Endodermal cell (in vitro differentiated cells): Measurements from ENCODE around the gene RIMS1. TPM values are rescaled to one million over a fixed set of nuclear protein-coding genes. Genes with fewer than 3 reads are reported as not detected.

Experiments
- DNase-seq: peaks from one replicate; pipeline ENCODE4 v3.0.0-alpha.2; 2017
- H3K27ac ChIP-seq: 2 replicates; pipeline ENCODE4 v1.5.1; 2013; ENCODE audit warnings: mild to moderate bottlenecking, low read depth, low read length, moderate library complexity
- H3K27me3 ChIP-seq: 2 replicates; pipeline ENCODE4 v1.6.1; 2013; ENCODE audit warnings: mild to moderate bottlenecking, low read length, moderate library complexity; ENCODE audit not compliant: insufficient read depth, control insufficient read depth, poor library complexity, severe bottlenecking
- H3K36me3 ChIP-seq: 2 replicates; pipeline ENCODE4 v1.7.0; 2013; ENCODE audit warnings: mild to moderate bottlenecking, low read length, moderate library complexity; ENCODE audit not compliant: control insufficient read depth, insufficient read depth
- H3K4me1 ChIP-seq: one replicate; pipeline ENCODE4 v1.7.0; 2013; ENCODE audit warnings: low read length; ENCODE audit not compliant: control insufficient read depth, insufficient read depth
- H3K4me3 ChIP-seq: 2 replicates; pipeline ENCODE4 v1.5.1; 2013; ENCODE audit warnings: mild to moderate bottlenecking, low read length, moderate library complexity
- H3K9ac ChIP-seq: 2 replicates; pipeline ENCODE4 v1.6.1; 2013; ENCODE audit warnings: mild to moderate bottlenecking, low read length, moderate library complexity; ENCODE audit not compliant: poor library complexity, severe bottlenecking; ENCODE audit errors: extremely low read depth
- H3K9me3 ChIP-seq: 2 replicates; pipeline ENCODE4 v1.6.1; 2013; ENCODE audit warnings: mild to moderate bottlenecking, low read length, moderate library complexity; ENCODE audit not compliant: control insufficient read depth
- H3K27ac Mint-ChIP-seq: 2 replicates; pipeline ENCODE4 v1.8.0; 2020; ENCODE audit warnings: mixed read lengths
- H3K27me3 Mint-ChIP-seq: 2 replicates; pipeline ENCODE4 v1.8.0; 2021; ENCODE audit warnings: mild to moderate bottlenecking, mixed read lengths; ENCODE audit not compliant: insufficient read depth
- H3K36me3 Mint-ChIP-seq: 2 replicates; pipeline ENCODE4 v1.8.0; 2020; ENCODE audit warnings: low read depth, mixed read lengths
- H3K4me1 Mint-ChIP-seq: 2 replicates; pipeline ENCODE4 v1.8.0; 2020; ENCODE audit warnings: mixed read lengths
- H3K4me3 Mint-ChIP-seq: 2 replicates; pipeline ENCODE4 v1.8.0; 2020; ENCODE audit warnings: mild to moderate bottlenecking, moderate library complexity, mixed read lengths
- H3K9me3 Mint-ChIP-seq: 2 replicates; pipeline ENCODE4 v1.8.0; 2020; ENCODE audit warnings: mild to moderate bottlenecking, mixed read lengths
- WGBS, 2 experiments: methylation state at CpG; one replicate each; pipeline versions ENCODE4 v1.1.5 to v1.1.7; 2013; ENCODE audit warnings: missing lambda C conversion rate in 2 of 2, mixed read lengths in 1 of 2; ENCODE audit not compliant: insufficient coverage in 1 of 2, insufficient read length in 1 of 2; 5-methylcytosine and 5-hydroxymethylcytosine counted together
- total RNA-seq, 2 donors: library from RNA; stranded (reverse); fragmentation: NEBNext Ultra II Directional in 1 of 2; extraction: Animal tissue kit (Norgen Biotek cat#: 25700) in 1 of 2; gene quantifications; 2 replicates in 1 of 2; 3 replicates in 1 of 2; pipeline ENCODE4 v1.2.1, GENCODE V29; 2021
- TF ChIP-seq, protein P1 (sequence below): fragments of 200-600 bp; sonication (generic); conservative IDR thresholded peaks from 2 replicates; pipeline ENCODE4 v1.5.0; 2021; ENCODE audit warnings: antibody characterized with exemption, mild to moderate bottlenecking

Gene RIMS1
- total RNA-seq, 2 donors from 2014 or later, result 1.1 to 1.6 TPM

DNA sequence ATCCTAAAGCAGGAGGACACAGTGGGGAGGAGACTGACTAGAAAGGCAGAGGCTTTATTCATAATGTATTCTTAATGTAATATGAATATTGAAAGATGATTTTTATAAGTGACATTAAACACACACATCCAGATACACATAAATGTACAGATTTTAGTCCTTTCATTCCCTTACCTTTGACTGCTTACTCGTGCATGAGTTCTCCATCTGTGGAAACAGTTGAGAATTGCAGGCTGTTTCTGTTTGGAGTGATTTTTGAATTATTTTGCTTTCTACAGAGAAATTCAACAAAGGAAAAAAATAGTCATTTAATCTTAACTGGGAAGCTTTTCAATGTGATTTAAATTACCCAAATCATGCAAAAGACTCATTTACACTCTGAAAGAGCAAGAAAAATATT, 136.5 kb downstream of the RIMS1 start:
- Histone ChIP-seq H3K27me3 (no peaks in the 10 kb centered on the region), H3K4me3 (no peak overlapping the region), H3K9me3 (no peaks in the 10 kb centered on the region), H3K27ac (no peak overlapping the region), H3K4me1 (no peaks in the 10 kb centered on the region), H3K9ac (no peak overlapping the region), H3K36me3 (no peaks in the 10 kb centered on the region)
- Mint-ChIP-seq H3K9me3 (no peaks in the 10 kb centered on the region), H3K4me1 (no peaks in the 10 kb centered on the region), H3K27me3 (no peaks in the 10 kb centered on the region), H3K36me3 (no peaks in the 10 kb centered on the region), H3K27ac (no peak overlapping the region), H3K4me3 (no peak overlapping the region)
- 75% methylated on average over 1 of the region's 1 CpG; no CpG with 5 or more reads in 1 of the 2 experiments for WGBS, 2 experiments
- DNase-seq, result no peak
- TF ChIP-seq, protein P1, sequence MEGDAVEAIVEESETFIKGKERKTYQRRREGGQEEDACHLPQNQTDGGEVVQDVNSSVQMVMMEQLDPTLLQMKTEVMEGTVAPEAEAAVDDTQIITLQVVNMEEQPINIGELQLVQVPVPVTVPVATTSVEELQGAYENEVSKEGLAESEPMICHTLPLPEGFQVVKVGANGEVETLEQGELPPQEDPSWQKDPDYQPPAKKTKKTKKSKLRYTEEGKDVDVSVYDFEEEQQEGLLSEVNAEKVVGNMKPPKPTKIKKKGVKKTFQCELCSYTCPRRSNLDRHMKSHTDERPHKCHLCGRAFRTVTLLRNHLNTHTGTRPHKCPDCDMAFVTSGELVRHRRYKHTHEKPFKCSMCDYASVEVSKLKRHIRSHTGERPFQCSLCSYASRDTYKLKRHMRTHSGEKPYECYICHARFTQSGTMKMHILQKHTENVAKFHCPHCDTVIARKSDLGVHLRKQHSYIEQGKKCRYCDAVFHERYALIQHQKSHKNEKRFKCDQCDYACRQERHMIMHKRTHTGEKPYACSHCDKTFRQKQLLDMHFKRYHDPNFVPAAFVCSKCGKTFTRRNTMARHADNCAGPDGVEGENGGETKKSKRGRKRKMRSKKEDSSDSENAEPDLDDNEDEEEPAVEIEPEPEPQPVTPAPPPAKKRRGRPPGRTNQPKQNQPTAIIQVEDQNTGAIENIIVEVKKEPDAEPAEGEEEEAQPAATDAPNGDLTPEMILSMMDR, result peak; percentile 26

- Histone ChIP-seq H3K27ac (no peak overlapping the region), H3K9ac (no peak overlapping the region), H3K27me3 (no peaks in the 10 kb centered on the region), H3K9me3 (no peaks in the 10 kb centered on the region), H3K36me3 (no peaks in the 10 kb centered on the region), H3K4me3 (no peak overlapping the region), H3K4me1 (no peaks in the 10 kb centered on the region)
- 83 to 93% methylated on average over 1 to 2 of the region's 2 CpGs for WGBS, 2 experiments
- H3K9me3 Mint-ChIP-seq, result no peaks in the 10 kb centered on the region
- no peaks in the 10 kb centered on the region for H3K36me3 Mint-ChIP-seq
- no peak overlapping the region for H3K27ac Mint-ChIP-seq
- no peak for DNase-seq
- TF ChIP-seq, protein P1, result no peak
- H3K4me3 Mint-ChIP-seq, result no peak overlapping the region
- peaks cover 3% of the 10 kb centered on the region for H3K4me1 Mint-ChIP-seq
- H3K27me3 Mint-ChIP-seq, result no peaks in the 10 kb centered on the region
Observed at GRCh38 chr6:72031471-72031870, 145.1 kb downstream of the RIMS1 start.

- Histone ChIP-seq H3K4me1 (no peaks in the 10 kb centered on the region), H3K27ac (no peak overlapping the region), H3K4me3 (no peak overlapping the region), H3K9ac (no peak overlapping the region), H3K36me3 (no peaks in the 10 kb centered on the region), H3K27me3 (no peaks in the 10 kb centered on the region), H3K9me3 (no peaks in the 10 kb centered on the region)
- no peak overlapping the region for H3K27ac Mint-ChIP-seq
- no peaks in the 10 kb centered on the region for H3K36me3 Mint-ChIP-seq
- no peaks in the 10 kb centered on the region for H3K9me3 Mint-ChIP-seq
- WGBS, 2 experiments, result 77 to 85% methylated on average over 2 of the region's 2 CpGs
- H3K27me3 Mint-ChIP-seq, result no peaks in the 10 kb centered on the region
- TF ChIP-seq, protein P1, result no peak
- no peak overlapping the region for H3K4me3 Mint-ChIP-seq
- peaks cover 3% of the 10 kb centered on the region for H3K4me1 Mint-ChIP-seq
- no peak for DNase-seq
Observed at GRCh38 chr6:72032086-72032485, 145.7 kb downstream of the RIMS1 start.
